Hematopoietic multipotent progenitor cell treated with erythropoietin and hydrocortisone succinate and interleukin-3 and kit ligand, for 15 days (in vitro differentiated cells): ENCODE measurements around the gene CABP2.
"Not testable (repeated sequence)": the region's sequence is repeated elsewhere in the genome, so short reads cannot be mapped to it uniquely, and the experiment has no call there.

ENCODE experiments used
- DNase-seq: peaks from one replicate; pipeline ENCODE4 v3.0.0-alpha.2; 2015; ENCODE audit warnings: low spot score

The CABP2 gene

DNA sequence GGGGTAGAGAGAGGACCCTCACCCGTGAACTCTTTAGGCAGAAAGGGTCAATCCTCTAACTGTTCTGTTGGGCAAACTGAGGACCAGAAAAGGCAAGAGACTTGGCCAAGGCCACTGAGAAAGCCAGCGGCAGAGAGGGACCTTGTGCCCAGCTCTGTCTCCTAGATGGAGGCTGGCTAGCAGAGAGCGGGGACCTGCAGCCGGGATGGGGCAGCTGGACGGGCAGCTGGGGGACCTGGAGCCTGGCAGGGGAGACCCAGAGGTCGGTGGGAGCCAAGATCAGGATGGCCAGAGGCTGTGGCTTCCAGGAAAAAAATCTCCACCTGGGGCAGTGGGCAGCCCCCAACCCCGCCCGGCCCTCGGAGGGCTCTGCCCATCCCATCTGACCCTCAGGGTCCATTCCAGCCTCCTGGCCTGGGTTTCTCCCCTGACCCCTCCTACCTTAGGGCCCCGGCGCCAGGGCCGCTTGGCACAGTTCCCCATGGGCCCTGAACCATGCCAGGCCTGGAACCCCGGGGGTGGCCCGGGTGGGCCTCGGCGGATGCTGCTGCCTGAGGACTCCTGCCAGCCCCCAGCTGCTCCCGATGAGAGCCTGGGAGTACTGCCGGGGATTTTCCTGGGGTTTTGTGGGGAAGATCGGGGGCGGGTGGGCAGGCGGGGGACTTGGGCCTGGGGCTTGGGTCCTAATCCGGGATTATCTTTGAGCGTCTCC lies at the start of gene CABP2:
Gene CABP2 (minus strand): TSS at position 603 of the 712 bp plus-strand sequence. CDS start 120 bp downstream, at position 483.
- no peak for DNase-seq

DNA sequence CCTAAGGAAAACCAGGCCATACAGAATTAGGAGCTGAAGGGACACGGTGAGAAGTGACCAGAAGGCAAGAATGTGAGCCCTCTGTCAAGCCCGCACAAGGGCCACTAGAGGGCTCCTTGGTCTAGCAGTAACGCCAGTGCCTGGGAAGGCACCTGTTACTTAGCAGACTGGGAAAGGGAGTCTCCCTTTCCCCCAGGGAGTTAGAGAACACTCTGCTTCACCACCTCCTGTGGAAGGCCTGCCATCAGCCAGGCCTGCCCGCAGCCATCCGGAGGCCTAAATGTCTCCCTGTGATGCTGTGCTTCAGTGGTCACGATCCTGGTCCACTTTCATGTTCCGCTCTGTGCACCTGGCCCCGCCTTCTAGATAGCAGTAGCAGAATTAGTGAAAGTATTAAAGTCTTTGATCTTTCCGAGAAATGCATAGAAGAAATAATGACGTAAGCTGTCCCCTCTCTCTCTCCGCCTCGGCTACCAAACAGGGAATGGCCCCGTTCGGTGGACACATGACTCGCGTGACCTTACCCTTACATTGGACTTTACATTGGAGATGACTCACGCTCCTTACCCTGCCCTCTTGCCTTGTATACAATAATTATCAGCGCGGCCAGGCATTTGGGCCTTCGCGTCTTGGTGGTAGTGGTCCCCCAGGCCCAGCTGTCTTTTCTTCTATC lies 49.6 kb upstream of the CABP2 start:
- peak; percentile 20 for DNase-seq

DNA sequence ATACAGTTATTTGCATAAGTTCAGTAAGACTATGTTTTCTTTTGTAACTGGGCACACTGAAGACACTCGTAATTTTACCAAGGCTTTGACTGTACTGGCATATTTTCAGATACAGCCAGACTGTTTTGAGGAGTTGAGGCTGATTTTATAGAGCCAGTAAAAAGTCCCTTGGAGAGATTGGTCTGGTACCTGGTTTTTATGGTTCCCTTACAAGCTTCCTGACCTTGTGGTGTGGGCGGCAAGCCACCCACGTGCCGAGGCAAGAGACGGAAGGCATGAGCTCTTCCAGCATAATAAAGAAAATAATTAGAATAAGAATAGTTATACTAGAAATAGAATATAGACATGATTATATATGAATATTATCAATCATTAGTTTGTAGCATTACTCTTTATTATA lies 49.1 kb upstream of the CABP2 start:
- DNase-seq = no peak

DNA sequence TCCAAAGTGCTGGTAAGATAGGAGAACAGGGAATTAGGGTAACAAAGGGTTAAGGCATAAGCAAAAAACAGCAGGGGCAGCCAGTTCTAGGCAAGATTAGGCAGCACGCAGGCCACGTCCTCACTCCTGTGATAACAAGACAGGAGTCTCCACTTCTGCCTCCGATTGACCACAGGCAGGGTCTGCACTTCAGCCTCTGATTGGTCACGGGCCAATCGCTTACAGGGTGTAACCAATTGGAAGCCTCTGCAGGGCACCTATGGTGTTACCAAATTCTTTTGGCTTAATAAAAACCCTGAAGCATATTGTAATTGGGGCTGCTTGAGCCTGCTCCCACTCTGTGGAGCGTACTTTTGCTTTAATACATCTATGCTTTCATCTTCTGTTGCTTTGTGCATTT lies 48.2 kb upstream of the CABP2 start:
- DNase-seq = no peak

DNA sequence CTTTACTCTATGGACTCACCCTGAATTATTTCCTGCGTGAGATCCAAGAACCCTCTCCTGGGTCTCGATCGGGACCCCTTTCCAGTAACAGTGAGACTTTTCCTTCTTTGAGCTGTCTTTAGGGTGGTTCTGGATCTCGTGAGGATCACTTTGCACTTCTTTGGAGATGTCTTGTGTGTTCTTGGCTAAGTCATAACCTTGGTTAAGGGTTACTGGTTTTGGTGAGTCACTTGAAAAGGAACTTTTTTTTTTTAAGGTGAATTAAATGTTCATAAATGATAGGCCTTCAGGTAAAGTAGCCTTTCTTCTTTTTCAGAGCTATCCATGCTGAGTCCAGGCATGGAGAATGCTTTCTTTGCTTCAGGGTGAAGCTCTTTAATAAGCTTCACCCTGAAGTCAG lies 41.0 kb upstream of the CABP2 start:
- DNase-seq = no peak

DNA sequence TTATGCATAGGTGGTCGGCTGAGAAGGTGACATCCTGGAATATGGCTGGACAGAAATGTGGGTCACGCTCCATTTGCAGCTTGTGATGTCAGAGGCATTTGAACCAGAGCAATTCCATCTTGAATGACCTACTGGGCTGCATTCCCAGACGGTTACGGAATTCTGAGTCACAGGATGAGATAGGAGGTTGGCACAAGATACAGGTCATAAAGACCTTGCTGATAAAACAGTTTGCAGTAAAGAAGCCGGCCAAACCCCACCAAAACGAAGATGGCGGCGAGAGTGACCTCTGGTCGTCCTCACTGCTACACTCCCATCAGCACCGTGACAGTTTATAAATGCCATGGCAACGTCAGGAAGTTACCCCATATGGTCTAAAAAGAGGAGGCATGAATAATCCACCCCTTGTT lies 40.5 kb upstream of the CABP2 start:
- not testable (repeated sequence) for DNase-seq

DNA sequence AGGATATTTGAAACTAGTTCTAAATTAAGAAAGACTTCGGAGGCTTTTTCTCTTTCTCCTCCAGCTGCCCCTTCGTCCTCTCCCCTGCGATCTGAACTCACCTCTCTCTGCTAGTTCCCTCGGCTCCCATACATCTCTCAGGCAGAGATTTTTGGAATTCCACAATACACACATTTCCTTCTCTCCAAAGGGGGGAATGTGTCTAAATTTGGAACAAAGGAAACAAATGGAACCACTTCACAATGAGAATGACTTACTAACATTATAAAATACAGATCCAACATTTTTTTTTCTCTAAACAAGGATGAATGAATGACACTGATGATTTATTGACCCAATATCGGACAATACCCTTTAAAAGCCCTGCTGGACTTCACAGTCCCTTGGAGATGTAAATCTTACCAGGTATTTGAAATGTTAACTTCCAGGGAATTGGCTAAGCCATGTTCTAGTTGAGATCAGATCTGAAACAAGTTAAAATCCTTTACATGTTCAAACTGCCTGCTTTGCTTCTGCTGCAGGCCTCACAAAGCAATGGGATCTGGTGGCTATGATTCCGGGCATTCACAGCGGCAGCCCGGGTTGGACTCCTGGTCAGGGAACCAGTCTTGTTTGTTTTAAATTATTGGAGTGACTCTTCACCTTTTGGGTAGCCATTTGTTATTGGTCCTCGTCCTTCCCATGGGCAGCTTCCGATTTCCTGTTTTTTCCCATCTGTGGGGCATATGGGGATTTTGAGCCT lies 39.9 kb upstream of the CABP2 start:
- DNase-seq = no peak

DNA sequence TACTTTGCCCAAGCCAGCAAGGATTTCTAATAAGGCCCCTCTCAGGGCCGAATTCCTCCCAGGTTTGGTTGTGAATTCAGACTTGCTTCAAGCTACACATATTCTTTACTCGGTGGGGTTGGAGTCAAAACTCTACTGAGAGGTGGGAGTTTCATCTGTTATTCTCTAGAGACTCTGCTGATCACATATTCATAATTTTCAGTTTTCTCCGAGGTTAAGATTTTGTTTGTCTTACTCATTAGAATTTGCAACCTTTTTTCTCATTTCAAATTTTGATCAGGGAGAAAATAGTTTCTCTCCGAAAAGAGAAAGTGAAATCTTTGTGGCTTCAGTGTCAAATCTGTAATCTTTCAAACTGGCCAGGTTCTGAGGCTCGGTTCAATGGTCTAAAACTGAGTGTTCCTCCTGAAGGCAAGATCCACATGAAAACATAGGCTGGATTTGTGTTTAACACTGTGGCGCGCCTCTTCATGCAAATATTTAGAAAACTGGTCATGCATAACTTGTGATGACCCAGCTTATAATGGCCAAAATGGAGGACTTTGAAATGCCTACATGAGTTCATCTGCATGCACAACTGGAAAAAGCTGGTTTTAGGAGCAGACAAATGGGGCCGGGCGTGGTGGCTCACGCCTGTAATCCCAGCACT lies 38.8 kb upstream of the CABP2 start:
- DNase-seq = no peak

DNA sequence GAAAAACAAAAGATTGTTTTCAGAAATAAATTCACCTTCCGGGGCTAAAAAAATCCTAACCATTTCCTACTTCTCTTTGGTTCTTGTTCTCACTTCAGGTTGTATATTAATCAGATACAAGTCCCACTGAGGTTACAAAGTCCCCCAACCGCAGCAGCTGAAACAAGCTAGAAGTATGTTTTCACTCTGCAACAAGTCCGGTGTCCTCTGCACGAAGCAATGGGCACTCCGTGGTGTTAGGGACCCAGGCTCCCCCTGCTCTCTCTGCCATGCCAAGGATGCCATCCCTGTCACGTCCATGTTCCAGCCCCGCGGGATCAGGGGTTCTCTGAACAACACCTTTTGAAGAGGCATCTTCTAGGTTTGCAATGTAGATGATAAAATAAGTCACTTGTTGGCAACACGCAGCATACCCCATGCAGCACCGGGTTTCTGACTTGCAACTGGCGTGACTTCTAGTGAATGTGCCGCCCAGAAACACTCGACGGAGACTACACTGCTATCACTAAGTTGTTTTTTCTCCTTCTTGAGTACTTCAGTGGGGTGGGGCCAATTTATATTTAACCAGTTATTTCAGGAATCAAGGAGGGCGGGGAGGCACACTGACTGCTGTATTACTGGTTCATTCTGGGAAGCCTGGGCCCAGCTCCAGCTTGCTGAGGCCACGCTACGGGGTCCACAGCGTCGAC lies 35.0 kb upstream of the CABP2 start:
- DNase-seq = no peak

DNA sequence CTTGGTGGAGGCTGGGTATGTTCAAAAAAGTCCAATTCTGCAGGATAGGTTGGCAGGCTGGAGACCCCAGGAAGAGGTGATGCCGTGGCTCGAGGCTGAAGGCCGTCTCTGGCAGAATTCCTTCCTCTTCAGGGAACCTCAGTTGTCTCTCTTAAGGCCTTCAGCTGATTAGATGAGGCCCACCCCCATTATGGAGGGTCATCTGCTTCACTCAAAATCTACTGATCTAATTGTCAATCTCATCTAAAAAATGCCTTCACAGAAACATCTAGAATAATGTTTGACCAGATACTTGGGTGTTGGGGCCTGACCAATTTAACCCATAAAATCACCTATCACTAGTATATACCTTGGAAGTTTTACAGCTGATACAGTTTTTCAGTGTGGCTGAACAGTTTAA lies 33.0 kb upstream of the CABP2 start:
- no peak for DNase-seq

DNA sequence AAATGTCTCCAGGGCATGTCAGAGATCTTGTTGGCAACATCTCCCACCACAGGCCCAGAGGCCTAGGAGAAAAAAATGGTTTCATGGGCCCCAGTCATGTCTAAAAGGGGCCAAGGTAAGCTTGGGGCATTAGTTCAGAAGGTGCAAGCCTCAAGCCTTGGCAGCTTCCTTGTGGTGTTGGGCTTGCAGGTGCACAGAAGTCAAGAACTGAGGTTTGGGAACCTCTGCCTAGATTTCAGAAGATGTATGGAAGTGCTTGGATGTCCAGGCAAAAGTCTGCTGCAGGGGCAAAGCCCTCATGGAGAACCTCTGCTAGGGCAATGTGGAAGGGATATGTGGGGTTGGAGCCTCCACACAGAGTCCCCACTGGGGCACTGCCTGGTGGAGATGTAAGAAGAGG lies 28.5 kb upstream of the CABP2 start:
- DNase-seq = not testable (repeated sequence)

DNA sequence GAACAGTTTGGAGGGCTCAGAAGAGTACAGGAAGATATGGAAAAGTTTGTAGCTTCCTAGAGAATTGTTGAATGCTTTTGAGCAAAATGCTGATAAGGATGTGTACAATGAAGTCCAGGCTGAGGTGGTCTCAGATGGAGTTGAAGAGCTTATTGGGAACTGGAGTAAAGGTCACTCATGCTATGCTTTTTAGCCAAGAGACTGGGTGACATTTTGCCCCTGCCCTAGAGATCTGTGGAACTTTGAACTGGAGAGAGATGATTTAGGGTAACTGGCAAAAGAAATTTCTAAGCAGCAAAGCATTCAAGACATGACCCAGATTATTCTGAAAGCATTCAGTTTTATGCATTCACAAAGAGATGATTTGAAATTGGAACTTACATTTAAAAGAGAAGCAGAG lies 27.9 kb upstream of the CABP2 start:
- no peak for DNase-seq

DNA sequence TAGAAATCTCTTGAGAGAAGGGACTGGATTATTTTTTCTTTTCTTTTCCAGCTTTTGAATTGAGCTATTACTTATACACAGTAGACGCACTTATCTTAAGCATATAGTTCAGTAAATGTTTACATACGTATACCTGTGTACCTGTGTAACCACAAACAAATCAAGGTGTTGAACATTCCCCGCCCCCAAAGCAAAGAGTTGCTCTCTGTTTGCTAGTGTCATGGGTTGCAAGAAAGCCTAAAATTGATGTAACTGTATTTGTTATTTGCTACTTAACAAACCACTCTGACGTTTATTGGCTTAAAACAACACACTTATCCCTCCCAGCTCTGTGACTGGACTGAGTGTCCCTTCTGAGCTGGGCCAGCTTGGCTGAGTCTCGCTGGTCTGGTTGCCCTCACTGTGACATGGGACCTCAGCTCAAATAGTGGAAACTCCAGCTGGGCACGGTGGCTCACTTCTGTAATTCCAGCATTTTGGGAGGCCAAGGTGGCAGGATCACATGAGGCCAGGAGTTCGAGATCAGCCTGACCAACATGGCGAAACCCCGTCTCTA lies 25.4 kb upstream of the CABP2 start:
- no peak for DNase-seq

DNA sequence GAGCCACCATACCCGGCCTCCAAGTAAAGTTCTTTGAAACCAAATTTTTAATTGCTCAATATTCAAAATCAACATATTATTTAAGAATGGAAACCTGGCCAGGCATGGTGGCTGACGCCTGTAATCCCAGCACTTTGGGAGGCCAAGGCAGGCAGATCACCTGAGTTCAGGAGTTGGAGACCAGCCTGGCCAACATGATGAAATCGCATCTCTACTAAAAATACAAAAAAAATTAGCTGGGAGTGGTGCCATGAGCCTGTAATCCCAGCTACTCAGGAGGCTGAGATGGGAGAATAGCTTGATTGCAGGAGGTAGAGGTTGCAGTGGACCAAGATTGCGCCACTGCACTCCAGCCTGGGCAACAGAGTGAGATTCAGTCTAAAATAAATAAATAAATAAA lies 24.9 kb upstream of the CABP2 start:
- DNase-seq = not testable (repeated sequence)

DNA sequence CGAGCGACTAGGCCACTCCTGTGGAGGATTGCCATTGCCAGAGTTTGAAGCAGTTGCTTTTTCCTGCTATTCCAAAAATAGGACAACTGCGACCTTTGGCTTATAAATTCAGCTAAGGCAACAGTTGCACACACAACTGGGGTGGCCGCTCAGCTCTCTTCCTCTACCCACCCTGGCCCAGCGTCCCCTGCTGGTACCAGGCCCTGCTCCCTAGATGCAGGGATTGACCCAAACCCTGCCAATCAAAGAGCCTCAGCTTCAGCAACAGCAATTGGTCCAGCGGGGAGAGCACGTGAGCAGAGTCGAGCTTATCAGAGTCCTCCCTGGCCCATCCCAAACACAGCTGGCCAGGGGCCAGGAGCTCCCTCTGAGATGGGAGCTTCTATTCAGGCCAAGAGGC lies 22.0 kb upstream of the CABP2 start:
- DNase-seq = peak; percentile 57

DNA sequence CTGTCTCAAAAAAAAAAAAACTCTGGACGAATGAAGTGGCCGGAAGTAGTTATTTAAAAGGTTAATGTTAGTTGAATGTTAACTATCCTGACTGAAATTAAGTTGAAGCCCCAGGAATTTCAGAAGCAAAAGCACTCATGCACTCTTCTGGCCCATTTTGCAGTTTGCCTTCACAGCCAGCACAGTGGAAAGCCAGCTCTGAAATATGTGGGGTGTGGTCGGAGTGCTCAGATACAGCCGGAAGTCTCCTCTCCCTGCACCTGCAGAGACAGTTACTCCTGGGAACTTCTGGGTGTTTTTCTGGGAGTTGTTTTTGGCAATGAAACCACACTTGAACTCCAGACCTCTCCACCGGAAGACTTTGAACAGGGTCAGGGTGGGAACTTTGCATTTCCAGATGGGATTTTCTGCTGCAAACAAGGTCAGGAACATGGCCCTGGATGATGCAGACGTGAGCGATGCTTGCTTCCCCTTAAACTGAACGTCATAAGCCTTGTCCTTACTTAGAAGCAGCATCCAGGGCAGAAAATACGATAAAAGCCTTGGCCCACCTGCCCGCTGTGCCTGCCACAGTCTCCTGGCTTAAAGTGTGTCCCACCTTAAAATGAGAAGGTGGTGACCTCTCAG lies 21.5 kb upstream of the CABP2 start:
- no peak for DNase-seq

DNA sequence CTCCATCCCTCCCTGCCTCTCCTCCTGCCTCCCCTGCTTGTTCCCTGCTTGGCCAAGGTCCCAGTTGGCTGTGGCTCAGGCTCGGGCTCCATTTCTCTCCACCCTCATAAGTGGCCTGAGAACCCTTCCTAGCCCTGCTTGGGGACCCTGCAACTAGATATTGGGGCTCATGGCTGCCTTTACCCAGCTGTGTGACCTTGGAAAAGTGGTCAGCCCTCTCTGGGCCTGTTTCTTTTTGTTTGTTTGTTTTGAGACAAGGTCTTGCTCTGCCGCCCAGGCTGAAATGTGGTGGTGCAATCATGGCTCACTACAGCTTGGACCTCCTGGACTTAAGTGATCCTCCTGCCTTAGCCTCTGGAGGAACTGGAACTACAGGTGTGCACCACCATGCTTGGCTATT lies 20.3 kb upstream of the CABP2 start:
- DNase-seq = no peak

DNA sequence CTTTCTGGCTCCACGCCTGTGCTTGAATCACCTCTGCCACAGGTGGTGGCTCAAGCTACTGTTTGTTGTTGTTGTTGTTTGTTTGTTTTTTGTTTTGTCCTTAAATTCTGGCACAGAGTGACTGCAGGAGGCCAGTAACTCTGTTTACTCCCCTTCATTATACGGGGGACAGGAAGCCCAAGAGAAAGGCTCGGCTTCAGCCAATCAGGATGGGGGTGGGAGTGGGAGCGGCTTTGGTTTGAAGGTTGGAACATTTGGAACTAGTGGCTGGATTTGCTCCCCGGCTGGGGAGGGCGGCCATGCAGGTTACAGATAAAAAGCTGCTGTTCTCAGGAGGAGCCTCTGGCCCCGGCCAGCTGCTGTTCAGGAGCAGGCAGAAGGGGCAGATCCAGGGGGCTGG lies 19.7 kb upstream of the CABP2 start:
- no peak for DNase-seq

DNA sequence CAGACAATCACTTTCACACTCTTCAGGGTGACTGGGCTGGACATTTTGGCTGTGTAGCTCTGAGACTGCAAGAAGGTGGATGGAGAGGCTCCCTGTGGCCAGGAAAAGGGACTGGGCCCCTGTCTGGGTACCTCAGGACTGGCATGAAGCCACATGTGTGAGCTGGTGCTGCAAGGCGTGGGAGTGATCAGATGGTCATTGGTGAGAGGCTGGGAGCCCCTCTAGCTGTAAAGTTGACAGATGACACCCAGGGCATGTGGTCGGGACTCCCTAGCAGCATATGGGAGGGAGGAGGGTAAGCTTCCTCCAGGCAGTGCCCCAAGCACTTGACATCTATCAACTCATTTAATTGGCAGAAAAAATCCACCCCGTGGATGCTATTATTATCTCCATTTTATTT lies 18.9 kb upstream of the CABP2 start:
- no peak for DNase-seq

DNA sequence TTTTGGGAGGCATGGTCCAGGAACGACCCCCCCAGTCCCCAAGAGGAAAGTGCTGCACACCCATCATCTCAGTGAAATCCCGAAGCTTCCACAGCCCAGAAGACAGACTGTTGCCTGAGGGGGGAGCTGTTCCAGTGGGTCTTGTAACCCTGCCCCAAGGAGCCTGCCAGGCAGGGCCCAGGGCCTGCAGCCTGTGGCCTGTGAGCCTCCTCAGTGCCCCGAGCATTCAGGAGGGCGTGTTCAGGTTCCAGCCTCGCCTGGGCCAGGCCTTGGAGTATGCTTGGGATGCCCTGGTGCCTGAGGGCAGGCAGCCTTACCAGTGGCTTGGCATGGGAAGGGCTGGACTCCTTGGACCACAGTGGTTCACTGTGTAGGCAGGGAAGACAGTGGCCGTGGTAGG lies 18.0 kb upstream of the CABP2 start:
- DNase-seq = no peak

DNA sequence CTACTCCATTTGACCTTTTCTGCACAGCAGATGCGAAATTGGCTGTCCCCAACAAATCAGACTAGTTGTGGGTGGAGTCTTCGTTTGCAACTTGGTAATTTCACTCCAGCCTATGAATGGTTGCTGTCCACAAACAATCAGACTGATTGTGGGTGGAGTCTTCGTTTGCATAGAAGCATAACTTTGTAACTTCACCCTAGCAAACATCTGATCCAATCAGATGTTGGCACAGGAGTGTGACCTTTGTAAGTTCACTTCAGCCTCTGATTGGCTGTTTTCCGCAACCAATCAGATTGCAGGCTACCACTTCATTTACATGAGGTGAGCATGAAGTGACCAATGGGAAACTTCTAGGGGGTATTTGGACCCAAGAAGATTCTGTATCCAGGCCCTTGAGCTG lies 16.3 kb upstream of the CABP2 start:
- no peak for DNase-seq
